T-helper 1 cell (primary cell): ENCODE results near the gene FLNA.
"Not testable (repeated sequence)": the region's sequence is repeated elsewhere in the genome, so short reads cannot be mapped to it uniquely, and the experiment has no call there.

Experiments used
- DNase-seq, 5 donors: peaks; one replicate each; pipeline ENCODE4 v3.0.0-alpha.2; 2012 to 2020

Gene FLNA

DNA sequence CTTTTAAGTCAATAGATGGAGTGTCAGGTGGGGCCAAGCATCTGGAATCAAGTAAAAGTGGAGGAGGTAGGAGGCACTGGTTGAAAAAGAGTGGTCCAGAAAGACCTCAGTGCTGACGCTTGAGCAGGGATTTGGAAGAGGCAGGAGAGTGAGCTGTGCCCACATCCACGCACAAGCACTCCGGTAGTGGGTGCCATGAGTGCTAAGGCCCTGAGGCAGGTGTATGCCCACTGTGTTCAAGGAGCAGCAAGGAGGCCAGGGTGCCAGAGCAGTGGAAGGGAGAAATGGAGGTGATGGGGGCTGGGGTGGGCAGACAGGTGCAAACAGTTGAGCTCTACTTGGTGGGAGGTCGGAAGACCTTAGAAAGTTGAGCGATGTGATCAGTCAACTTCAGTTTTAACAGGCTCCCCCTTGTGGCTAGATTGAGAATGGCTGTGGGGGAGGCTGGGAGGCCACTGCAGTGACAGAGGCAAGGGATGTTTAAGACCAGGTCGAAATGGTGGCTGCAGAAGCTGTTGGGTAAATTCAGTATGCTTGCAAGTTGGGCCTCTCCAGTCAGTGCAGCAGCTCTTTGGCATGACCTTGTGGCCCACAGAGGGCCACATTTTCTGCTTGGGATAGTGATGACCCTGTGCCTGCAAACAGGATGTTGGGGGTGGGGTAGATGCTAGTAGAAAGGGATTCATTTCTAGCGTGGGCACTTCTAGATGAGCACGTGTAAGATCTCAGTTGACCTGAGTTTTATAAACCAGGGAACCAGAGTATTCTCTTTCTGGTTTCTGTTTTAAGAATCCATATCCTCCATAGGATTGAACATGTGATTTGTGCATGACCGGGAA, 66.1 kb downstream of the FLNA start:
- DNase-seq, result peak; percentile 43 to 79 (median 63)

DNA sequence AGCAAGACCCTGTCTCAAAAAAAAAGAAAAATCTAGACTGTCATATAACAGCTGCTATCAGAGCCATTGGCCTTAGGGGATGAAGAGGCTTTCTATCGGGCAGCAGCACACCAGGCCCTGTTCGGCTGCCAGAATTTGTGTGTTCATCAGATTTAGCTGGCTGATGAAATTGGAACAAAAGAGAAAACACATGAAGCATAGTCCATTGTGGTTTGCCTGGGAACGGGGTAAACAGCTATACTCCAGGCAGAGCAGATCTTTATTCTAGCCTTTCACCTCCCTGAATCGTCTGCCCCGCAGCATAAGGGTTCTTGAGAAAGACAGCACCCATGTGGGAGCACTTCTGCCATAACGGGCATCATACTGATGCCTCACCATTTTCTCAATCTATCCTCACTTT, 67.2 kb downstream of the FLNA start:
- DNase-seq, result no peak

DNA sequence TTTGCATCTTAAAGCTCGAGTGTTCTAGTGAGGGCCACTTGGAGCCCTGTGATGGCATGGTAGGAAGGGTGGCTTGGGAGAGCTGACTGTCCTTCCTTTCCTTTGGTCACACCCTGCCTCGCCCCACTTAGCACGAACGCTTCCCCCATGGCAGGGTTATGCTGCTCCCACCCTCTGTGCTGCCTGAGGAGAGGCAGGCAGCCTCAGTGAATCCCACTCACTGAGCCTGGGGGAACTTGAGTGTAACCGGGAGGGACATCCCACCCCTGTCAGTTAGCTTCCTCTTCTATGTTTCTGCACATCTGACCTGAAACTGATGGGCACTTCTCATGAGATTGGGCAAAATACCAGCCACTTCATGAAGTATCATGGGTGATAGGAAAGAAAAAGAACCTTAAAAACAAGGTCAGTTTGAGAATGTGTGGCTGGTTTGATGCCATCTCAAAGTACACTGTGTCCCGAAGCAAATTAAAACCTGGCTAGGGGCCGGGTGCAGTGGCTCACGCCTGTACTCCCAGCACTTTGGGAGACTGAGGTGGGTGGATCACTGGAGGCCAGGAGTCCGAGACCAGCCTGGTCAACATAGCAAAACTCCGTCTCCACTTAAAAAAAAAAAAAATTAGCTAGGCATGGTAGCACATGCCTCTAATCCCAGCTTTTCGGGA, 68.8 kb downstream of the FLNA start:
- no peak for DNase-seq

DNA sequence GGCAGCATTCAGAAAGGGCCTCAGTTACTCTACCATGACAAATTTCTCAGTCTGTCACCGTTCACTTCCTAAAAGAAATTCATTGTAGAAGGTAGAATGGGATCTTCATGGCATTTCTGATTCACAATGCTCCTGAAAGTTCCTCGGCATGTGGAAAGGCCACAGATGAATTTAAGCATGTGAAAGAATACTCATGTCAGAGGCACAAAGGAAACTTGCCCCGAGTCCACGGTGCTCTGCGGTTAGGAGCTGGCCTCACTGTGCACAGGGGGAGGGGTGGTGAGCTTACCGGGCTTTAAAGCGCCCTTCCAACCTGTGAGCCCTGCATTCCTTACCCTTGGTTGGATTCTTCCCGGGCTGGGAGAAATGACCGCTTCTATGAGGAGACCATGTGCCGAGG, 69.6 kb downstream of the FLNA start:
- DNase-seq, result no peak

DNA sequence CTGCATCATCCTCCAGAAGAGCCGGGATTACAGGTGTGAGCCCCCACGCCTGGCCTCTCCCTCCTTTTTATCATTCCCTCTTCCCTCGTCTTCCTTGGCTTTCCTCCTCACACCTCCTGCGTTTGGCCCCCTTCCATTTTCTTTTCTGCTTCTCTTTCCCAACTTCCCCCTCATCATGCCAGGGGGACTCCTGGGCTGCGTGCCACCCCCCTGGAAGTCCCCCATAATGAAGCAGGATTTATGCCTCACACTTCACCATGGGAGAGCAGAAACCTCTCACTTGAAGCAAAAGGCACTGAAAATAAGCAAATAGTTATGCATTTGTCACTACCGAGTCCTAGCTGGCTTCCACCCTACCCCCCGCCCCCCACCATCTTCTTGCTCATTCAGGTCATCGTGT, 71.0 kb downstream of the FLNA start:
- no peak for DNase-seq

DNA sequence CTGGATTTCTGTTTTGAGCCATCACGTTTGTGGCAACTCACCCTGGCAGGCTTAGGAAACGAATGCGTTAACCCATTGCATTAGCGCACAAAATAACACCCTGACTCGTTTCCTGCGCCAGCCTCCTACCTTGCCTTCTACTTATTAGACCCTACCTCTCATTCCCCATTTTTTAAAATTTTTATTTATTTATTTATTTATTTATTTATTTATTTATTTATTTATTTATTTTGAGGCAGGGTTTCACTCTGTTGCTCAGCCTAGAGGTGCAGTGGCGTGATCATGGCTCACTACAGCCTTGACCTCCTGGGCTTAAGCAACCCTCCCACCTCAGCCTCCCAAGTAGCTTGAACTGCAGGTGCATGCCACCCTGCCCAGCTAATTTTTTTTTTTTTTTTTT, 71.4 kb downstream of the FLNA start:
- DNase-seq, result not testable (repeated sequence)

DNA sequence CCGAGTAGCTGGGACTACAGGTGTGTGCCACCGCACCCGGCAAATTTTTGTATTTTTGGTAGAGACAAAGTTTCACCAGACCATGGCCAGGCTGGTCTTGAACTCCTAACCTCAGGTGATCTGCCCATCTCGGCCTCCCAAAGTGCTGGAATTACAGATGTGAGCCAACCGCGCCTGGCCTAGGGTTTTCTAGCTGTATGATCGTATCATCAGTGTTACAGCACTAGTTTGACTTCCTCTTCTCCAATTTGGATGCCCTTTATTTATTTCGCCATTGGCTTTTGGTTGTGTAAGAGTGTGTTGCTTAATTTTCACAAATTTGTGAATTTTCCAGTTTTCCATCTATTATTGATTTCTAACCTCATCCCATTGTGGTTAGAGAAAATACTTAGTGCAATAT, 73.6 kb downstream of the FLNA start:
- no peak for DNase-seq
